Progenitor cell of endocrine pancreas (in vitro differentiated cells): ENCODE results near the gene MYORG. TPM values are rescaled to one million over a fixed set of nuclear protein-coding genes. Genes with fewer than 3 reads are reported as not detected.
"Not testable (repeated sequence)": the region's sequence is repeated elsewhere in the genome, so short reads cannot be mapped to it uniquely, and the experiment has no call there.

Experiments
- DNase-seq: peaks from one replicate; pipeline ENCODE4 v3.0.0; 2021; ENCODE audit warnings: low spot score; ENCODE audit not compliant: unreplicated experiment
- H3K27ac Mint-ChIP-seq: 2 replicates; pipeline ENCODE4 v1.8.0; 2021; ENCODE audit warnings: mild to moderate bottlenecking, moderate library complexity, mixed read lengths
- H3K27me3 Mint-ChIP-seq: 2 replicates; pipeline ENCODE4 v1.8.0; 2021; ENCODE audit warnings: mixed read lengths
- H3K36me3 Mint-ChIP-seq: 2 replicates; pipeline ENCODE4 v1.8.0; 2022; ENCODE audit warnings: mixed read lengths; ENCODE audit not compliant: insufficient read depth
- H3K4me1 Mint-ChIP-seq: 2 replicates; pipeline ENCODE4 v1.8.0; 2021; ENCODE audit warnings: low read depth, mixed read lengths
- H3K4me3 Mint-ChIP-seq: 2 replicates; pipeline ENCODE4 v1.8.0; 2021; ENCODE audit warnings: low read depth, mild to moderate bottlenecking, moderate library complexity, mixed read lengths
- H3K9me3 Mint-ChIP-seq: 2 replicates; pipeline ENCODE4 v1.8.0; 2021; ENCODE audit warnings: low read depth, mixed read lengths
- CTCF ChIP-seq: fragments of 200-600 bp; sonication (generic); IDR thresholded peaks from one replicate; pipeline ENCODE4 v1.5.0; 2021; ENCODE audit warnings: antibody characterized with exemption, mild to moderate bottlenecking; ENCODE audit not compliant: unreplicated experiment
- total RNA-seq: library from RNA; stranded (reverse); gene quantifications from 2 replicates; pipeline ENCODE4 v1.2.1, GENCODE V29; 2021

The MYORG gene
- total RNA-seq, 1 donor from 2014 or later: 8.8 TPM

GRCh38 chr9:34338665-34339385 is 37.9 kb downstream of the MYORG start:
- Mint-ChIP-seq H3K36me3 (peaks cover 6% of the 10 kb centered on the region), H3K4me1 (peaks cover 9% of the 10 kb centered on the region), H3K27ac (no peak overlapping the region), H3K27me3 (no peaks in the 10 kb centered on the region), H3K9me3 (no peaks in the 10 kb centered on the region), H3K4me3 (no peak overlapping the region)
- DNase-seq: no peak
- no peak for TF ChIP-seq CTCF

GRCh38 chr9:34338079-34338478 is 38.6 kb downstream of the MYORG start:
- not testable (repeated sequence) for H3K27ac Mint-ChIP-seq, H3K27me3 Mint-ChIP-seq

GRCh38 chr9:34337403-34337802 is 39.3 kb downstream of the MYORG start:
- H3K9me3 Mint-ChIP-seq: no peaks in the 10 kb centered on the region
- DNase-seq: no peak
- peak; percentile 8 for TF ChIP-seq CTCF
- peaks cover 6% of the 10 kb centered on the region for H3K36me3 Mint-ChIP-seq
- no peak overlapping the region for H3K4me3 Mint-ChIP-seq
- no peaks in the 10 kb centered on the region for H3K27me3 Mint-ChIP-seq
- H3K4me1 Mint-ChIP-seq: peaks cover 13% of the 10 kb centered on the region
- no peak overlapping the region for H3K27ac Mint-ChIP-seq

More at GRCh38 chr9:34338079-34338478, 38.6 kb downstream of the MYORG start:
- not testable (repeated sequence) for H3K4me3 Mint-ChIP-seq, DNase-seq, H3K9me3 Mint-ChIP-seq, H3K4me1 Mint-ChIP-seq, H3K36me3 Mint-ChIP-seq

- H3K36me3 Mint-ChIP-seq: peaks cover 5% of the 10 kb centered on the region
- no peak for TF ChIP-seq CTCF
- H3K27ac Mint-ChIP-seq: peak overlapping the region; percentile 34
- no peak overlapping the region for H3K4me3 Mint-ChIP-seq
- no peak for DNase-seq
- H3K4me1 Mint-ChIP-seq: peaks cover 17% of the 10 kb centered on the region
- no peaks in the 10 kb centered on the region for H3K27me3 Mint-ChIP-seq
- no peaks in the 10 kb centered on the region for H3K9me3 Mint-ChIP-seq
These were observed 41.3 kb downstream of the MYORG start for GRCh38 chr9:34335376-34335775.

- H3K27me3 Mint-ChIP-seq: no peaks in the 10 kb centered on the region
- no peaks in the 10 kb centered on the region for H3K9me3 Mint-ChIP-seq
- TF ChIP-seq CTCF: no peak
- DNase-seq: no peak
- H3K4me1 Mint-ChIP-seq: peaks cover 21% of the 10 kb centered on the region
- H3K36me3 Mint-ChIP-seq: peaks cover 1% of the 10 kb centered on the region
- peak overlapping the region; percentile 60 for H3K27ac Mint-ChIP-seq
- no peak overlapping the region for H3K4me3 Mint-ChIP-seq
These were observed 41.8 kb downstream of the MYORG start for GRCh38 chr9:34334916-34335315.

GRCh38 chr9:34334337-34334824 is 42.3 kb downstream of the MYORG start:
- H3K4me3 Mint-ChIP-seq: no peak overlapping the region

More at GRCh38 chr9:34334337-34334824, 42.3 kb downstream of the MYORG start:
- no peak for TF ChIP-seq CTCF
- Mint-ChIP-seq H3K27ac (peak overlapping the region; percentile 60), H3K4me1 (peaks cover 23% of the 10 kb centered on the region), H3K9me3 (no peaks in the 10 kb centered on the region), H3K27me3 (no peaks in the 10 kb centered on the region), H3K36me3 (peaks cover 1% of the 10 kb centered on the region)
- no peak for DNase-seq
